PC-3 (cell line): ENCODE measurements around the gene EVPL.

Experiments used
- EZH2 ChIP-seq: fragments of 300-600 bp; sonication (generic); IDR thresholded peaks from one replicate; pipeline ENCODE4 v1.6.1; 2017; ENCODE audit warnings: antibody characterized with exemption, mild to moderate bottlenecking, low read length; ENCODE audit not compliant: unreplicated experiment
- TF ChIP-seq, protein P1 (sequence below): fragments of 300-600 bp; sonication (generic); conservative IDR thresholded peaks from 2 replicates; pipeline ENCODE4 v1.5.1; 2017; ENCODE audit warnings: antibody characterized with exemption, low read depth, mild to moderate bottlenecking, low read length

DNA sequence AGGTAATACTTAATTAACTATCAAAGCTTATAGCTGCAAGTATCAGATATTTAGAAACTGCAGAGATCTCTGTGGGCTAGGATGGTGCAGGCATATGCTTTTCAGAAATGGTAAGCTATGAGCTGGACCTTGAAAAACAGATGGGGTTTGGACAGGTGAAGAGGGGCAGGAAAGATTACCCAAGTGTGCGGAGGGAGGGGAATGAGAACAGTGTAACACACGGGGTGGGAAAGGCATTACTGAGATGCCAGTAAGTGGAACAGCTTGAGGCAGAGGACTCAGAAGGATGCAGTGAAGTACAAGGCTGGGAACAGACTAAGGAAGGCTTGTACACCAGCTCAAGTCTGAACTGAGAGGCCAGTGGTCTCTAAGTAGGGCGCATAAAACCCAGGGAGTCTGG is 22.1 kb upstream of the EVPL start:
- no peak for TF ChIP-seq EZH2
- TF ChIP-seq, protein P1, sequence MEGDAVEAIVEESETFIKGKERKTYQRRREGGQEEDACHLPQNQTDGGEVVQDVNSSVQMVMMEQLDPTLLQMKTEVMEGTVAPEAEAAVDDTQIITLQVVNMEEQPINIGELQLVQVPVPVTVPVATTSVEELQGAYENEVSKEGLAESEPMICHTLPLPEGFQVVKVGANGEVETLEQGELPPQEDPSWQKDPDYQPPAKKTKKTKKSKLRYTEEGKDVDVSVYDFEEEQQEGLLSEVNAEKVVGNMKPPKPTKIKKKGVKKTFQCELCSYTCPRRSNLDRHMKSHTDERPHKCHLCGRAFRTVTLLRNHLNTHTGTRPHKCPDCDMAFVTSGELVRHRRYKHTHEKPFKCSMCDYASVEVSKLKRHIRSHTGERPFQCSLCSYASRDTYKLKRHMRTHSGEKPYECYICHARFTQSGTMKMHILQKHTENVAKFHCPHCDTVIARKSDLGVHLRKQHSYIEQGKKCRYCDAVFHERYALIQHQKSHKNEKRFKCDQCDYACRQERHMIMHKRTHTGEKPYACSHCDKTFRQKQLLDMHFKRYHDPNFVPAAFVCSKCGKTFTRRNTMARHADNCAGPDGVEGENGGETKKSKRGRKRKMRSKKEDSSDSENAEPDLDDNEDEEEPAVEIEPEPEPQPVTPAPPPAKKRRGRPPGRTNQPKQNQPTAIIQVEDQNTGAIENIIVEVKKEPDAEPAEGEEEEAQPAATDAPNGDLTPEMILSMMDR, result no peak
